Measurements from ENCODE around the gene FGF1. TPM values are rescaled to one million over a fixed set of nuclear protein-coding genes. Genes with fewer than 3 reads are reported as not detected.

FGF1 gene
- total and polyA plus RNA-seq, 8 donors, result 0.73 to 3.5 (median 1.0) TPM; not detected in 3

DNA sequence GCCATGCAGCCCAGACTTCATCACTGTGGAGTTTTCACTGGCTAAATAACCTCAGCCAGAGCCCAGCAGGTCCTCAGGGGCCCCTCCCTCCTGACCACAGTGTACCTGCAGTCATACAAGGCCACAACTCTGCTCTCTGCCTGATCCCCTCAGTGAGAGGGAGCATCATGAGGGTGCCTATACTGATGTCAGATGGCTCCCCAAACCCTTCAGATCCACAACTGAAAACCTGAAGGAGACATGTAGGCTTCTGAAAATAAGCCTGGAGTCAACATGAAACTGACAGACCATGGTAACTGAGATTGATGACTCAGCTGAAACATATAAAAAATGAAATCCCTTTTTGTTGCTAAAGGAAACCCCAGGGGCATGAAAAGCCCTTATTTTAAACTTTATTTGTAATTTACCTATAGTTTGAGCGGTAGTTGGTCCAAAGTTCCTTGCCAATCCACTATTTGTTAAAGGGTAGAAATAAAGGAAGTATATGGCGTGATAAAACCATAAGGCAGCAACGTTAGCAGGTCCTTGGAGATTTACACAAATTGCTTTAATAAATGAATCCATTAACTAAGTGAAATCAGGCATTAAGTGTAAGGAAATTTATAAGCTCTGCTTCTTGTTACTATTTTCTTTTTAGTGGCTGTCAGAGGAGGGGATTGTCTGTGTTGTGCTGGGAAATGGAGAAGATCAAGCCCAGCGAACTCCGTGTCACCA lies 68.3 kb downstream of the FGF1 start:
- no peak overlapping the region for H3K27ac ChIP-seq
- H3K4me3 ChIP-seq, result no peak overlapping the region
- 79 to 83% (median 81%) methylated on average over 5 of the region's 5 CpGs for WGBS, 5 donors
- H3K36me3 ChIP-seq, result no peaks in the 10 kb centered on the region
- H3K27me3 ChIP-seq, result no peaks in the 10 kb centered on the region
- TF ChIP-seq POLR2A (IDR thresholded peaks at IDR 0.05) (no peak), CTCF (IDR thresholded peaks at IDR 0.05) (no peak), POLR2AphosphoS5 (IDR thresholded peaks at IDR 0.05) (no peak), EP300 (IDR thresholded peaks at IDR 0.05) (no peak)
- intact Hi-C loops (cut with DNase I; ENCODE audit: low total_unique reads), result no loop called here
- no peaks in the 10 kb centered on the region for H3K4me1 ChIP-seq
- H3K9me3 ChIP-seq, result no peaks in the 10 kb centered on the region
- DNase-seq, result no peak

GRCh38 chr5:142615948-142616347 lies 69.9 kb downstream of the FGF1 start:
- H3K9me3 ChIP-seq, result no peaks in the 10 kb centered on the region
- H3K27ac ChIP-seq, result no peak overlapping the region
- intact Hi-C loops (cut with DNase I; ENCODE audit: low total_unique reads), result no loop called here
- H3K4me1 ChIP-seq, result peaks cover 0 to 4% (median 0%) of the 10 kb centered on the region in 4 donors
- no peaks in the 10 kb centered on the region for H3K27me3 ChIP-seq
- no peak for TF ChIP-seq POLR2AphosphoS5 (IDR thresholded peaks at IDR 0.05)
- no peak for DNase-seq
- H3K36me3 ChIP-seq, result no peaks in the 10 kb centered on the region
- no peak overlapping the region for H3K4me3 ChIP-seq
- 81 to 100% (median 90%) methylated on average over 2 of the region's 2 CpGs for WGBS, 5 donors

GRCh38 chr5:142614054-142614453 lies 71.8 kb downstream of the FGF1 start:
- H3K4me3 ChIP-seq, result no peak overlapping the region
- intact Hi-C loops (cut with DNase I; ENCODE audit: low total_unique reads), result no loop called here
- H3K27ac ChIP-seq, result no peak overlapping the region
- no peaks in the 10 kb centered on the region for H3K36me3 ChIP-seq
- H3K4me1 ChIP-seq, result peaks cover 0 to 11% (median 0%) of the 10 kb centered on the region in 4 donors
- 89 to 98% (median 90%) methylated on average over 7 of the region's 7 CpGs for WGBS, 5 donors
- no peak for DNase-seq
- no peak for TF ChIP-seq EP300 (IDR thresholded peaks at IDR 0.05)
- TF ChIP-seq CTCF (IDR thresholded peaks at IDR 0.05), result no peak
- no peak for TF ChIP-seq POLR2A (IDR thresholded peaks at IDR 0.05)
- no peak for TF ChIP-seq POLR2AphosphoS5 (IDR thresholded peaks at IDR 0.05)
- no peaks in the 10 kb centered on the region for H3K27me3 ChIP-seq
- H3K9me3 ChIP-seq, result no peaks in the 10 kb centered on the region

- H3K4me1 ChIP-seq, result peaks cover 0 to 13% (median 0%) of the 10 kb centered on the region in 4 donors
- DNase-seq, result no peak
- H3K4me3 ChIP-seq, result no peak overlapping the region
- intact Hi-C loops (cut with DNase I; ENCODE audit: low total_unique reads), result no loop called here
- TF ChIP-seq EP300 (IDR thresholded peaks at IDR 0.05), result no peak
- no peak for TF ChIP-seq CTCF (IDR thresholded peaks at IDR 0.05)
- no peak for TF ChIP-seq POLR2AphosphoS5 (IDR thresholded peaks at IDR 0.05)
- TF ChIP-seq POLR2A (IDR thresholded peaks at IDR 0.05), result no peak
- no peaks in the 10 kb centered on the region for H3K9me3 ChIP-seq
- H3K27ac ChIP-seq, result no peak overlapping the region
- H3K36me3 ChIP-seq, result no peaks in the 10 kb centered on the region
- WGBS, 5 donors, result 75 to 81% (median 78%) methylated on average over 9 of the region's 9 CpGs
- H3K27me3 ChIP-seq, result no peaks in the 10 kb centered on the region
Measured at GRCh38 chr5:142613271-142613671, 72.6 kb downstream of the FGF1 start.

Measured in stomach (tissue), 9 donors.